Limb (tissue), 2 donors: ENCODE results near the gene CETP.
"Not testable (repeated sequence)": the region's sequence is repeated elsewhere in the genome, so short reads cannot be mapped to it uniquely, and the experiment has no call there.

Experiments
- DNase-seq, 2 donors: peaks; one replicate each; pipeline ENCODE4 v3.0.0-alpha.2; 2016; ENCODE audit errors: extremely low spot score in 2 of 2

Gene CETP

GRCh38 chr16:56997264-56997663 is 35.5 kb downstream of the CETP start:
- DNase-seq: no peak

GRCh38 chr16:56997931-56998330 is 36.2 kb downstream of the CETP start:
- no peak for DNase-seq

GRCh38 chr16:56998352-56998751 is 36.6 kb downstream of the CETP start:
- DNase-seq: no peak

DNA sequence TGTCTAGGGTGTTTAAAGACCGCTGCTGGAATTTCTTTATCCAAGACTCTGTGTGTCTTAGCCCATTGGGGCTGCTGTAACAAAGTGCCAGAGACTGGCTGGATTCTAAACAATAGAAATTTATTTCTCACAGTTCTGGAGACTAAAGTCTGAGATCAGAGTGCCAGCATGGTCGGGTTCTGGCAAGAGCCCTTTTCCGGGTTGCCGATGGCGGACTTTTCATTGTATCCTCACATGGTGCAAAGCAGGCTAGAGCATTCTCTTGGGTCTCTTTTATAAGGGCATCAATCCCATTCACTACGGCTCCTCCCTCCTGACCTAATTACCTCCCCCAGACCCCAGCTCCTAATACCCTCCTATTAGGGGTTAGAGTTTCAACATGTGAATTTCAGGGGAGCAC is 37.1 kb downstream of the CETP start:
- DNase-seq: no peak

DNA sequence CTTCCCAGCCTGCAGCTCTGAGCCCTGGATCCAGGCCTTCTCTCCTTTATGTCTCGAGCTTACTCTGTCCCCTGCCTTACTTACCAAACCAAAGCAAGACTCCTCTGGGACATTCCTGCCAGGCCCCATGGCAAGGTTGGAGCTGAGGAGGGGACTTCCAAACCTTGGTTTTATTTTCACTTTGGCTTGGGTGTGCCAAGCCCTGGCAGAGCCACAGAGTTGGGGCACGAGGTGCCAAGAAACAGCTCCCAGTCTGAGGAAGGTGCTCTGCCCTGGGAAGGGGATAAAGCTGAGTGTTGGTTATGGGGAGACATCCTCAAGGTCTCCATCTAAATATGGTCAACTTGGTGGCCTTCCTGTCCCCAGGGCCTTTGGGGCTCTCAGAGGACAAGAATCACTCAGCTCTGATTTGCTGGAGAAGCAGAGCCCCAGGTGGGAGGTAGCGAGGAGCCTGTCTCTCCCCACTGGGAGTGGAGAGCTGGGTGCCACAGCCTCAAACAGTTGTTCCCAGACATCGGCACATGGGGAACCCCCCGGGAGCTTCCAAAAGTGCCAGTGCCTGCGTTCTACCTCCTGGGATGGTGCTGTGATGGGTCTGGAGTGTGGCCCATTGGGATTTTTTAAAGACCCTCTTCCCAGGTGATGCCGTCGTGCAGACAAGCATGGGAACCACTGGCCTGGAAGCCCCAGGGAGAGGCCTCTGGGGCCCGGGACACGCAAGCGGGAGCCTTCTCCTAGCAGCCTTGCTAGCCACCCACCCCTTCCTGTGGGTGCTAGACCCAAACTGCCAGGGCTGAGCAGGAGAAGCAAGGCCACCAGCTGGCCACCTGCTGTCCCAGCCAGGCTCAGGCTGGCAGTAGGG is 37.9 kb downstream of the CETP start:
- no peak for DNase-seq

- DNase-seq: no peak
Measured at GRCh38 chr16:57000271-57001025, 38.7 kb downstream of the CETP start.

- no peak for DNase-seq
Measured at GRCh38 chr16:57001026-57001679, 39.4 kb downstream of the CETP start.

GRCh38 chr16:57003439-57004386 is 42.0 kb downstream of the CETP start:
- no peak for DNase-seq

DNA sequence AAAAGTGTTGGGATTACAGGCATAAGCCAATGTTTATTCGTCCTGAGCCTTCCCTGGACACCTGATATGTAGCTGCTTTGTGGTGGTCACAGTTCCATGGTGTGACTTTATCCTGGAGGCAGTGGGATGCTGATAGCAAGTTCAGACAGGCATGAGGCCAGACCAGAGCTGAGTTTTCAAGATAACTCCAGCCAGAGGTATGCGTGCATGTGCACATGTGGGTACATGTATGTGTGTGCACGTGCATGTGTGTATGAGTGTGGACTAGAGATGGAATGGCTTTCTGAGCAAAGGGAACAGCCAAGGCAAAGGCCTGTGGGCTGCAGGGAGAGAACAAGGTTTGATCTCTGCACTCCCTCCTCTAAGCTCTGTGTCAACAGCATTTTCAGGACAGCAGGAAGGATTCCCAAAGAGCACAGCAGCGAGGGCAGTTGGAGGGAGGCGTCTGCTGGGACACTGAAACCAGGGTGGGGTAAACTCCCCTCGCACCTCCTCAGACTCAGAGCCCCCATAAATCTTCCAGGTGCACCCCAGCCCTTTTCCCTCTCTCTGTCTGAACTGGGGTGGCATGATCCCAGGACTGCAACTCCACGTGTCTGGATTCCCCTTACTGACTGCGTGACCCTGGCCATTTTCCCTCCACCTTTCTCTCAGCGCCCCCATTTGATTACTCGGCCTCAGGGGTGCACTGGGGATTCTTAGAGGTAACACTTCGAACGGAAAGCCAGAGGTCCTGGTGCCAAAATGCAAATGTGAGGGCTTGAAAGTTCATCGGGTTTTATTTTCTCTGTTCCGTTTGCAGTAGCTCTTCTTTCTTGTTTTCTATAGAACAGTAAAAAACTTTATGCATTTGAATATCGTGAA is 42.9 kb downstream of the CETP start:
- DNase-seq: no peak

GRCh38 chr16:57005597-57005996 is 43.8 kb downstream of the CETP start:
- DNase-seq: not testable (repeated sequence)

DNA sequence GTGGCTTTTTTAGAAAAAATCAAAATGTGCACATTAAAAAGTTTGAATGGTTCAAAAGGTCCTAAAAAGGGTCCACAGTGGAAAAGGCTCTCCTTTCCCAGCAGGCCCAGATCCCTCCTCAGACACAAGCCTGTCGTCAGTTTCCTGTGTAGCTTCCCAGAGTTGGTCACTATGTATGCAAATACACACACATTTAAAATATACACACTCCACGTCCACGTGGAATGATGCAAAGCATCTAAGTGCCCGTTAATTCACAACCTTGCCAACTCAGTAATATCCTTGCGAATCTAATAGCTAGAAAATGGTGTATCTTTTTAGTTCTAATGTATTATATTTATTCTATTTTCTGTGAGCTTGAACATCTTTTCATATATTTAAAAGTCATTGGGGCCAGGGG is 45.3 kb downstream of the CETP start:
- DNase-seq: no peak

DNA sequence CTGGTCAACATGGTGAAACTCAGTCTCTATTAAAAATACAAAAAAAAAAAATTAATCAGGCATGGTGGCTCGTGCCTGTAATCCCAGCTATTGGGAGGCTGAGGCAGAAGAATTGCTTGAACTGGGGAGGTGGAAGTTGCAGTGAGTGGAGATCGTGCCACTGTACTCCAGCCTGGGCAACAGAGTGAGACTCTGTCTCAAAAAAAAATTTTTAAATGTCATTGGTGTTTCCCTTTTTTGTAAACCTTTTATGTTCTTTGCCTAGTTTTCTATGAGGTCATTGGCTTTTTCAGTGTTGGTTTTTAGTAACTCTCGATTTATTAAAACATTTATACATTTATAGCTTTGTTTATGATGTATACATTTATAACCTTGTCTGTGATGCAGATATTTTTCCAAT is 45.8 kb downstream of the CETP start:
- no peak for DNase-seq

GRCh38 chr16:57008440-57008839 is 46.7 kb downstream of the CETP start:
- DNase-seq: no peak

DNA sequence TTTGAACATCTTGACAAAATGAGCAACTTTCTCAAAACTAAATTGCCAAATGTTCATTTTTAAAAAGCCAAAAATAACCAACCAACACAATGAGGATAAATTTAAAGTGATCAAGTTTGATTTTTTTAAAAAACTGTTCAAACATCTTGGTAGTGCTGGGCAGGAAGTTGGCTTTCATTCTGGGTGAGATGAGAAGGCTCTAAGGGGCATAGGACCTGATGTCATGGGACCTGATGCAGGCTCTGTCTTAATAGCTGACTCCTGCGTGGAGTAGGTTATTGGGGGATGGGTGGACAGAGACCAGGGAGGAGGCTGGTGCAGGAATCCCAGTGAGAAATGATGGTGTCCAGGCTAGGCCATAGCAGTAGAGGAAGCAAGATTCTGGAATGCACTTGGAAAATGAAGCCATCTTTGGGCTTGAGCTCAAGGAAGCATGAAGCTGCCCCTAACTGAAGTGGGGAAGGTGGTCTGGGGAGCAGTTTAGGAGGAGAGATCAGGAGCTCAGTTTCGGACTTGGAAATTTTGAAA is 48.0 kb downstream of the CETP start:
- DNase-seq: no peak

DNA sequence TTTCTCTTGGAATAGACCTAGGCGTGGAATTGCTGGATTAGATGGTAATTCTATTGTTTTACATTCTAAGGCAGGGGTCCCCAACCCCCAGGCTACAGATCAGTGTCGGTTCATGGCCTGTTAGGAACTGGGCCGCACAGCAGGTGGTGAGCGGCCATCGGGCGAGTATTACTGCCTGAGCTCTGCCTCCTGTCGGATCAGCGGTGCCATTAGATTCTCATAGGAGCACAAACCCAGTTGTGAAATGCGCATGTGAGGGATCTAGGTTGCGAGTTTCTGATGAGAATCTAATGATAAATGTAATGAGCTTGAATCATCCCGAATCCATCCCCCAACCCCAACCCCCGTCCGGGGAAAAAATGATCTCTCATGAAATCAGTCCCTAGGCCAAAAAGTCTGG is 50.6 kb downstream of the CETP start:
- DNase-seq: no peak

GRCh38 chr16:57013229-57013628 is 51.5 kb downstream of the CETP start:
- no peak for DNase-seq

DNA sequence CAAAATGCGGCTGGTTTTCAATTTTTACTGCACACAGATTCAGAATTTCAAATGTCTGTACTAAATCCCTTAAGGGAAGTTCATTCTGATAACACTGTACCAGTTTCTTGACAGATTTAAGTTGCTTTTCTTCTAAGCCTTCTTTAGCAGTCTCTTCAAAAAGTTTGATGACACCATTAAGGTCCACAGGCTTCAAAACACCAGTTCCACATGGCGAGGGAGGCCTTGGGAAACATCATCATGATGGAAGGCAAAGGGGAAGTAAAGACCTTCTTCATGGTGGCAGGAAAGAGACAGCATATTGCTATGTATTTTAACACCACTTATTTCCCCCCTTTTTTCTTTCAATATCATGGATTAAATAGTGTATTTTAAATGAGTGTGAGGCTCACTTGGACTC is 52.2 kb downstream of the CETP start:
- DNase-seq: no peak

DNA sequence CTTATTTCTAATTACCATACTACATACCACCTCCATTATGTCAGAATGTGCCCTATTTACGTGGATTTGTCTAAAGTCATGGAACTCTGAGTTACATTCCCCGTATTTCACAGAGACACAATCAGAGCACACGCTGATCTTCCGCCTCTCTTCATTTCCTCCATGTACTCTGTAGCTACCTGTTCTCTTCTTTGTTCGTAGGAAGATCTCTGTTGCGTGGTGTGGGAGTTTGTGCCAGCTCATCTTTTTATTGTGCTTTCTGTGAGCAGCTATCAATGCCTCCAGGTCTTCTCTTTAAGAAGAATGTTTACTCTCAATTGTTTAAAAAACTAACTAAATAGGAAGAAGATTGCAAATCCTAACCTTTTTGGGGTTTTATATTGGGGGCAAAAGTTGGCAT is 54.6 kb downstream of the CETP start:
- no peak for DNase-seq

- DNase-seq: no peak
Measured at GRCh38 chr16:57016831-57017230, 55.1 kb downstream of the CETP start.

DNA sequence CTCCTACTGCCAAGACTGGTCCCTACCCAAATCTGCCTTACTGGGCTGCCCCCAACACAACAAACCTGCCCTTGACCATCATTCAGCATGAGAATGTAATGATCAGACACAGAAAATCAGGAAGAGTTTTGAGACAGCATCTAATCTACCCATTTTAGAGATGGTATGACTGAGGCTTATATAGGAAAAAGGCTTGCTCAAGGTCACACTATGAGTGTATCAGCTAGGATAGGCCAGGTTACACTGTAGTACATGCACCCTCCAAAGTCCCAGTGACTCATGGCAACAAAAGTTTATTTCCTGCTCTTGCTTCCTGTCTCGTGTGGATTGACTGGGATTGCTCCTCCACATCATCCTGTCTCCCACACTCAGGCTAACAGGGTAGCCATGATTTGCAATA is 55.5 kb downstream of the CETP start:
- DNase-seq: no peak
